KBM-7 (cell line): ENCODE results near the gene FOXC2.
A peak's percentile ranks its signal among the peaks of the same experiment; 100 is the strongest.

Experiments used
- DNase-seq: peaks from one replicate; pipeline ENCODE4 v3.0.0-alpha.2; 2015
- in situ Hi-C: fragments of 300-500 bp; cut with MboI; formaldehyde crosslinking; loops from 2 replicates; pipeline ENCODE4 v1.14.3; 2020; ENCODE audit warnings: low sequenced_read_pairs, low pct_unique_long_range_greater_than_20kb, mixed read lengths

The FOXC2 gene

GRCh38 chr16:86566601-86566965 lies at the start of gene FOXC2:
Gene FOXC2 (plus strand): TSS chr16:86566829. CDS start chr16:86567336, 507 bp downstream.
- no peak for DNase-seq
- in situ Hi-C loops = loop anchor here (25.0 kb wide), 1 partner anchor 496 kb away; no protein-coding TSS in a partner anchor

DNA sequence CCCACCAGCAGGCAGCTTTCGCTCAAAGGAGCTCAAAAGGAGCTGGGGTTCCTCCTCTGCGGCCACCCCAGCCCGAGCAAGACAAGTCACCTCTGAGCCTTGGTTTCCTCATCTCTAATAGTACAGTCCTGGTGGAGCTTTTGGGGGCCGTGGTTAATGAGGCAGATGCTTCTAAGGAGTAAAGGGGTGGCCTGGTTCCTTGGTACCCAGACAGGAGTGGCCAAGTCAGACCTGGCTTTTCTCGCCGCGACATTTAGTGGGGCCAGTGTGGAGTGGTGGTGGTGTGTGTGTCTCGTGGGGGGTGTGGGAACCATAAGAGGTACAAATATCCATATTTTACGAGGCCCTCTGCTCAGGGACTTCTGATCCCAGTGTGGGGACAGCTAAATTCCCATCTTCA lies 49.6 kb upstream of the FOXC2 start:
- in situ Hi-C loops = loop anchor here (10.0 to 25.0 kb wide), 2 partner anchors 442 to 705 kb away; no protein-coding TSS in a partner anchor
- DNase-seq = no peak

- peak; percentile 32 for DNase-seq
- in situ Hi-C loops = loop anchor here (10.0 to 25.0 kb wide), 2 partner anchors 443 to 705 kb away; no protein-coding TSS in a partner anchor
Observed at GRCh38 chr16:86517652-86518258, 48.9 kb upstream of the FOXC2 start.

- no peak for DNase-seq
- in situ Hi-C loops = loop anchor here (10.0 to 25.0 kb wide), 2 partner anchors 444 to 707 kb away; no protein-coding TSS in a partner anchor
Observed at GRCh38 chr16:86519007-86519648, 47.5 kb upstream of the FOXC2 start.

DNA sequence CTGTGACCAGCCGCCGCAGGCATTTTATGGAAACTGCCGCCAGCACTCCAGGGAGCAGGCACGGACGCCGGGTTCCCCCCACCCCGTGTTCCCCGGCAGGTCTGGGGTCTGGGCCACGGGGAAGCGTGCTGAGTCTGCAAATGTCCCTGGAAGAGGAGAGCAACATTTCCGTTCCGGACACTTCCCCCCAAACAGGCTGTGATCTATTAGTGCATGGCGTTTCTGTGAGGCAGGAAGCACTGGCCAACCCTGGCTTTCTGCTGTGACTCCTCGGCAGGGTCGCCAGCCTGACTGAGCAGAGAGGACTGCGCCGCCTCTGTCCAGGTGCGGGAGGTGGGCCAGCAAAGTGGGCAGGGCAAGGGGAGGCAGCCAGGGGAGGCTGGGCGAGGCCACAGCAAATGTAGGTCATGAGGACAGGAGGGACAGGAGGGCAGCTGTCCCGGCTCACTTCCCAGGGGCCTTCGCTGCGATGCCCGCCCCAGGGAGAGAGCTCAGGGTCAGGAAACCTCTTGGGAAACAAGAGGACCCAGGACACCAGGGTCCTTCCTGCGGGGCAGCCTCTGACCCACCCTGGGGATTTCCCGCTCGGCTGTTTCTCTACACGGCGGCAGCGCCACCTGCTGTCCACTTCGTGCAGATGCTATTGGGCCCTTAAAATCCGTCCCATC lies 46.8 kb upstream of the FOXC2 start:
- in situ Hi-C loops = loop anchor here (10.0 to 25.0 kb wide), 2 partner anchors 445 to 707 kb away; no protein-coding TSS in a partner anchor
- DNase-seq = peak; percentile 56

DNA sequence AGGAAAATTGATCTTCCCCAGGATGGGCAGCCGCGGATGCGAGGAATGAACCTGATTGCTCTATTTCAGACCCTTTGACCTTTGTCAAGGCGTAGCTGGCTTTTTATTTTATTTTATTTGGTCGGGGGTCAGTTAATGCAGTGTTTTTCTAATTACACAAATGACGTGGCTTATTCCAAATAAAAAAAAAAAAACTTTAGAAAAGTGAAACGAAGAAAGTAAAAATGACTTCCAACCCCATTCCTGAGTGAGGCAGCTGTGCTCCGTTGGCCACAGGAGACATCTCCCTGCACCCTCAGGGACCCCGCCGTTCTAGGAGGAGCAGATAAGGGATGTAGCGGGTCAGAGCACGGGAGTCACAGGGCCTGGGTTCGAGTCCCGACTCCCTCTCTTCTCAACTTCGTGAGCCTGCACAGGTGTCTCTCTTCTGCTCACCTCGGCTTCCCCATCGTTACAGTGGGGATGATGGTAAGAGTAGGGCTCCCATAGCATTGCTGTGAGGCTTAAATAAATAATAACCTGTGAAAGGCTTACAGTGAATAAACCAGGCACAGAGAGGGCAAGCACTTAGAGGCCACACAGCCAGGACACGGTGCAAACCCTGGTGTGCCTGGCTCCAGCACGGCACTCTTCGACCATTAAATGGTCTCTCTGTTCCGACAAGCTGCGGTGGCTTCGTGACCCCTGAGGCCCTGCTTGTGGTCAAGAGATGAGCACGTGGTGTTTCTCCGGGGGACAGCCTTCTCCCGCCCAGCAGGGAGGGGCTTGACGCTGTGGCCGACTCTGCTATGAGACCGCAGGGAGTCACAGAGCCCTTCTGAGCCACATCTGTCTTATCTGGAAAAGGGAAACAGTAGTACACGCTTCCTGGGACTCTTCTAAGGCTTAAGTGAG lies 46.1 kb upstream of the FOXC2 start:
- DNase-seq = no peak
- in situ Hi-C loops = loop anchor here (25.0 kb wide), 1 partner anchor 708 kb away; no protein-coding TSS in a partner anchor

DNA sequence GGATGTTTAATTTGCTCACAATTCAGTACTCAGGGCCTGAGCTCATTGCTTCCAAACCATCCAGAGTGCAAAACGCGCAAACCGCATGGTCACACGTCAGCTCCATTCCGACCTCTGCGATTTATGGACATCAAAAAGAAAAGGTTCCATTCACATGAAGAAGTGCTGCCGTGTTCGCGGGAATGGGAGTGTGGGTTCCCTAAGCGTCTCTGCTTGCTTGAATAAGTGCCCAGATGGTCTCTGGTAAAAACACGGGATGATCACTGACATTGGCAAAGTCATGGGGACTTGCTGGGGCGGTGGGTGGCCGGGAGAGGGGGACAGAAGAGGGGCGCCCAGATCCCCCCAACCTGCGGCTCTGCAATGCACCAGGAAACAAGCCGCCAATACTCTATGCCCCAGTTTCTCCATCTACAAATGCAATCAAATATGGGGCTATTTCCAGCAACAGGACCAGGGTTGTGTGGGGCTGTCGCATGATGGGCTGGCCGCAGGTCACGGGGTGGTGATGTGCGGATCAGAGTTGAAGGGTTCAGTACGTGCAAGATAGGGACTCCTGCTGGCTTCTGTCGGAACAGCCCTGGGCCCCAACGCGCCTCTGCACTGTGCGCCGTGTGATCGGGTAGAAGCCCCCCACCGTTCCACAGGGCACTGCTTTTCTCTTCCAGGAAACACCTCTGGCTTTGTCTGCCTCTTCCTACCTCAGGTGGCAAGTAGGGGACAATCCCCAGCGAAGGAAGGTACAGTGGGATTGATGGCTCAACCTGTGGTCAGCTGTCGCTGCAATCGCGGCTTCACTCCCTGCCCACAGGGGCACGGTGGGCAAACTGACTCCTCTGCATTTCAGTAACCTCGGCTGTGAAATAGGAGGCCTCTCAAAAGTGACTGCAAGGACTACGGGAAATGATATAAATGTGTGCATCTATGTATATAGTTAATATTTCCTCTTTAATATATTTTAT lies 45.1 kb upstream of the FOXC2 start:
- in situ Hi-C loops = loop anchor here (25.0 kb wide), 1 partner anchor 709 kb away; no protein-coding TSS in a partner anchor
- DNase-seq = no peak

- no peak for DNase-seq
- in situ Hi-C loops = loop anchor here (25.0 kb wide), 1 partner anchor 710 kb away; no protein-coding TSS in a partner anchor
Observed at GRCh38 chr16:86522634-86523033, 44.0 kb upstream of the FOXC2 start.

DNA sequence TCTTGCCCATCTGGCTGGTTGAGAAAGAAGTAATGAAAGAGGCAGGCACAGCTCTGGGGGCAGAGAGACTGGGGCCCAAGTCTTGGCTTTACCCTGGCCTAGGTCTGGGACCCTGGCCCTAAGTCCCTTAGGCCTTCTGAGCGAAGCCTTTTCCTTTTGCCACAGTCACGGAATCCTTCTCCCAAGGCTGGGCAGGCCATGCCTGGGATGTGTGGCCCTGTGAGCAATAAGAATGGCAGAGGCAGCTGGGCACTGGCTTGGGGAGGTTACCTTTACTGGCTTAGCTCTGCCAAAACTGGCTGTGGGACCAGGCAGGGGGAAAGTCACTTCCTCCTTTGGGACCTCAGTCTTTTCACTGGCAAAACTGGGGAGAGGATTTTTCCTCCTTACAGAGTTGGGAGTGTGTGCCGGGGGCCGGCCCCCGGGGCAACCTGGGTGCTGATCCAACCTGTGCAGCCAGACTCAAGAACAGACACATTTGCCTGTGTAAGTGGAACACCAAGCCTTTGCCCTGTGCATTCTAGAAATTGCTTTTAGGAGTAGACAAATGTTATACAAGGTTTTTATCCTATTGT lies 43.4 kb upstream of the FOXC2 start:
- in situ Hi-C loops = loop anchor here (25.0 kb wide), 1 partner anchor 711 kb away; no protein-coding TSS in a partner anchor
- DNase-seq = no peak

- in situ Hi-C loops = loop anchor here (25.0 kb wide), 1 partner anchor 712 kb away; no protein-coding TSS in a partner anchor
- no peak for DNase-seq
Observed at GRCh38 chr16:86524029-86524428, 42.6 kb upstream of the FOXC2 start.

DNA sequence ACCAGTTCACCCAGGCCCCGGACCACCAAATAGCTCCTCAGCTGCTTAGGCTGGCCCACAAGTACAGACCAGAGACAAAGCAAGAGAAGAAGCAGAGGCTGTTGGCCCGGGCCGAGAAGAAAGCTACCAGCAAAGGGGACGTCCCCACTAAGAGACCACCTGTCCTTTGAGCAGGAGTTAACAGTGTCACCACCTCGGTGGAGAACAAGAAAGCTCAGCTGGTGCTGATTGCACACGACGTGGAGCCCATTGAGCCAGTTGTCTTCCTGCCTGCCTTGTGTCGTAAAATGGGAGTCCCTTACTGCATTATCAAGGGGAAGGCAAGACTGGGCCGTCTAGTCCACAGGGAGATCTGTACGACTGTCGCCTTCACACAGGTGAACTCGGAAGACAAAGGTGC lies 40.9 kb upstream of the FOXC2 start:
- in situ Hi-C loops = no loop called here
- no peak for DNase-seq

GRCh38 chr16:86527366-86527765 lies 39.3 kb upstream of the FOXC2 start:
- no peak for DNase-seq
- in situ Hi-C loops = no loop called here

DNA sequence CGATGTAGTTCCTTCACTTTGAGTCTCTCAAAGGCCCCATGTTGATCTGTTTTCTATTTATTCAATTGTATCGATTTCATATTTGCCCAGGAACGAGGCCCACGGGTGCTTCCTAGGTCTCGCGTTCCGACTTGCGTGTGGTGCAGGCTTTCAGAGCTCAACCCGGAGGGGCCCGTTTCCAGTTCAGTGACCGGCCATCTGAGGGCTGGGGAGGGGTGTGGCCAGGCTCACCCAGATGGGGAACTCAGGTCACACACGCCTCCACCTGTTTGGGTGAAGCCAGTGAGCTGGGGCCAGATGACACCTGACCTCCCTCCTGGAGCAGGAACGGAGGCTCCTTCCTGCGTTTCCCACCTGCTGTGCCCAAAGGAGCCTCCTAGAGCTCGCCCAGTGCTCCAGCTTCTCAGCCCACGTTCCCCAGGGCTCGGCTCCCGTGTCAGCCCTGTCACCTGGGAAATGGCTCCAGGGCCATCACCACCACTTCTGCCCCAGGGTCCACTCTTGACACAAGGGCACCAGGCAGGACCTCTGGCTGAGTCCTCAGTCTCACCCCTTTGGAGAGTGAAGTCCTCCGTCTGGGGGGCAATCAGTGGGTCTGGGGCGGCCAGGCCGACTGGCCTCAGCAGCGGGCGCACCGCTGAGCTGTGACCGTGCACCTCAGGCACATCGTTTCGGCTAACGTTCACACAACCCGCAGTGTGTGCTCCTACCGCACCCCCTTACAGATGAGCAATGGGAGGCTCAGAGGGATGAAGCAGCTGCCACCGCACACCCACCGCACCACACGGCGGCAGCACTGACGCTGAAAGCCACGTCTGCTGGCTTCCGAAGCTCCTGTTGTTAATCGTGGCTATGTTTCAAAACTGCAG lies 38.3 kb upstream of the FOXC2 start:
- DNase-seq = no peak
- in situ Hi-C loops = no loop called here

GRCh38 chr16:86529160-86529559 lies 37.5 kb upstream of the FOXC2 start:
- in situ Hi-C loops = no loop called here
- DNase-seq = no peak

DNA sequence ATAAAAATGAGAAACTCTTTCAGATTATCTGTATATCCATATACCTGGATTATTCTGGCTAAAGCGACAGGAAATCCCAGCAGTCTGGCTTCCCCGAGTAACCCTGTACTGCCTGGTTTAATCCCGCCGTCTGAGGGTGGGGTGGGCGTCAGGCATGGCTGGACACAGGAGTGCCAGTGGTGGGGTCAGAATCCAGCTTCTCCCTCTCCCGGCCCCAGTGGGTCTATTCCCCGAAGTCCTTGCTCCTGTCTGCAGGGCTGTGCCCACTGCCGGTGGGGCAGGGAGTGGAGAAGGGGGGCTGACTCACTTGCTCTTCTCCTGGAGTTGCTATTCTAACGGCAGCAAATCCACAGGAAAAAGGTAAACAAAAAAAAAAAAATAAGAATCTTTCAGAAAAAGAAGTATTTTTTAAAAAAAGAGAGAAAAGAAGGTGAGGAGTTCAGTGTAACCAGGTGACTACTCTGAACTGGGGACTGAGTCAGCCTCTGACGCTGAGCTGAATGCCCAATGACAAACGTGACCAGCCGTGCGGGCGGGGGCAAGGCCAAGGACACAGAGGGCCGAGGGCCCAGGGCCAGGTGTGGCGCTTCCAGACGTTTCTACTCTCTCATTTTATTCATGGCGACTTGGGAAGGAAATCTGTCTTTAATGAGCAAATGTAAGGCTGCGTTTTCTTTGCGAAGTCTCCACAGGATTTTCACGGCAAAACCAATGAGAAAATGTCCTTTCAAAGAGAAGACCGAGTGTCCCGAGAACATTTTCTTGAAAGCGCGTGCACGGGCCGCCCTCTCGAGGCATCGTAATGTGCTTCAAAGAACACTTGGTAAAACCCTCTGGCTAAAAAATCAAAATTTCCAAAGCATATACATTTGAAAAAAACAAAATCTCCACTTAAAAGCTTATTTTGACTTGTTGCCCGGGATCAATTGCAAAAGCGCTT lies 36.1 kb upstream of the FOXC2 start:
- DNase-seq = no peak
- in situ Hi-C loops = no loop called here

GRCh38 chr16:86531191-86531545 lies 35.5 kb upstream of the FOXC2 start:
- no peak for DNase-seq

More at GRCh38 chr16:86531191-86531545, 35.5 kb upstream of the FOXC2 start:
- in situ Hi-C loops = no loop called here
